ENCODE measurements around the gene XG.
A peak's percentile ranks its signal among the peaks of the same experiment; 100 is the strongest.

XG gene

DNA sequence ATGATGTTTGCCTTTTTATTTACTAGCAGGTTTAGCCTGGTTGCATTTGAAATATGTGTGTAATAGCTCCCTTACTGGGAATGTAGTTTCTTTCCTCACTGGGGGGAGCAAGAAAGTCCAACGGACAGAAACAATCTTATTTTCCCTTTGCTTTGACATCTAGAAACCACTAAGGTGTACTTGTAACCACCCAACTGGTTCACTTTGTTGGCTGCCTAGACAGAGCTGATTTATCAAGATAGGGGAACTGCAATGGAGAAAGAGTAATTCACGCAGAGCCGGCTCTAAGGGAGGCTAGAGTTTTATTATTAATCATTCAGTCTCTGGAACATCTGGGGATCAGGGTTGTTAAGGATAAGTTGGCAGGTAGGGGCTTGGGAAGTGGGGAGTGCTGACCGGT, 30.3 kb downstream of the XG start:
- DNase-seq (ENCODE audit: low spot score), result no peak
- no peaks in the 10 kb centered on the region for H3K27me3 ChIP-seq (ENCODE audit: control insufficient read depth in 3 of 3, insufficient read depth in 3 of 3, low read depth in 1 of 3, low read length in 3 of 3)
- H3K79me1 ChIP-seq (ENCODE audit: low read depth, low read length), result no peaks in the 10 kb centered on the region
- H3K14ac ChIP-seq (ENCODE audit: low read length), result no peak overlapping the region
- no peak overlapping the region for H2BK12ac ChIP-seq (ENCODE audit: low read length)
- H3K18ac ChIP-seq (ENCODE audit: low read length), result no peak overlapping the region
- no peak overlapping the region for H3K27ac ChIP-seq (replicated peaks; ENCODE audit: low read length)
- H4K8ac ChIP-seq (ENCODE audit: low read depth, low read length), result no peak overlapping the region
- peak overlapping the region; percentile 31 for H2AFZ ChIP-seq (ENCODE audit: low read length)
- H3K36me3 ChIP-seq (replicated peaks in 1 of 2; ENCODE audit: control insufficient read depth in 2 of 2, insufficient read depth in 2 of 2, low read length in 2 of 2), result no peaks in the 10 kb centered on the region
- no CpG with 5 or more reads among the region's 4 CpGs for WGBS, 2 donors (ENCODE audit: extremely low coverage in 2 of 2, insufficient read length in 2 of 2, insufficient replicate concordance in 1 of 2)
- peaks cover 5 to 13% of the 10 kb centered on the region in 2 donors for H3K4me1 ChIP-seq (ENCODE audit: control insufficient read depth in 2 of 2, insufficient read depth in 1 of 2, low read depth in 1 of 2, low read length in 2 of 2)
- H3K9ac ChIP-seq (ENCODE audit: low read depth, low read length, poor library complexity), result no peak overlapping the region
- no peak overlapping the region for H2BK5ac ChIP-seq (ENCODE audit: low read length)
- no peak overlapping the region for H3K23ac ChIP-seq (ENCODE audit: low read depth, low read length, poor library complexity)
- no peak overlapping the region for H3K4ac ChIP-seq (ENCODE audit: low read length)
- no peak overlapping the region for H3K4me2 ChIP-seq (ENCODE audit: insufficient read depth, low read length, poor library complexity, severe bottlenecking)
- no peaks in the 10 kb centered on the region for H3K9me3 ChIP-seq (replicated peaks in 1 of 2; ENCODE audit: control insufficient read depth in 2 of 2, insufficient read depth in 1 of 2, low read depth in 1 of 2, low read length in 2 of 2)
- no peak overlapping the region for H2AK5ac ChIP-seq (ENCODE audit: low read depth, low read length)
- no peak overlapping the region for H2BK120ac ChIP-seq (ENCODE audit: low read depth, low read length)
- H4K91ac ChIP-seq (ENCODE audit: low read depth, low read length, poor library complexity), result no peak overlapping the region
- no peak overlapping the region for H2BK15ac ChIP-seq (ENCODE audit: low read length)
- no peak overlapping the region for H3K4me3 ChIP-seq (ENCODE audit: low read length in 2 of 2)

DNA sequence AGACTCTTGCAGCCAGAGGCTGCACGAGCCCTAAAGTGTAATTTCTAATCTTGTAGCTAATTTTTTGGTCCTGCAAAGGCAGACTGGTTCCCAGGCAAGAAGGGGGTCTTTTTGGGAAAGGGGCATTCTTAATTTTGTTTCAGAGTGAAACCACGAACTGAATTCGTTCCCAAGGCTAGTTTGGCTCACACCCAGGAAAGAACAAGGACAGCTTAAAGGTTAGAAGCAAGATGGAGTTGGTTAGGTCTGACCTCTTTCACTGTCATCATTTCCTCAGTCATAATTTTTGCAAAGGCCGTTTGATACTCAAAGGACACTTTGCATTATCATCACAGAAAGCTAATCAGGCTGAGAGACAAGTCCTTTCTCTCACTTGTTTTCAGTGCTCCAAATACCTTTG, 30.9 kb downstream of the XG start:
- no peak overlapping the region for H3K14ac ChIP-seq (ENCODE audit: low read length)
- no peak overlapping the region for H2BK15ac ChIP-seq (ENCODE audit: low read length)
- no peak overlapping the region for H2BK12ac ChIP-seq (ENCODE audit: low read length)
- no CpG with 5 or more reads among the region's 4 CpGs for whole genome bisulfite sequencing, 2 donors (ENCODE audit: extremely low coverage in 2 of 2, insufficient read length in 2 of 2, insufficient replicate concordance in 1 of 2)
- H2BK5ac ChIP-seq (ENCODE audit: low read length), result no peak overlapping the region
- no peaks in the 10 kb centered on the region for H3K9me3 ChIP-seq (replicated peaks in 1 of 2; ENCODE audit: control insufficient read depth in 2 of 2, insufficient read depth in 1 of 2, low read depth in 1 of 2, low read length in 2 of 2)
- H3K4ac ChIP-seq (ENCODE audit: low read length), result no peak overlapping the region
- H3K27me3 ChIP-seq (ENCODE audit: control insufficient read depth in 3 of 3, insufficient read depth in 3 of 3, low read depth in 1 of 3, low read length in 3 of 3), result no peaks in the 10 kb centered on the region
- H4K8ac ChIP-seq (ENCODE audit: low read depth, low read length), result no peak overlapping the region
- no peak overlapping the region for H3K9ac ChIP-seq (ENCODE audit: low read depth, low read length, poor library complexity)
- no peak overlapping the region for H3K18ac ChIP-seq (ENCODE audit: low read length)
- no peaks in the 10 kb centered on the region for H3K36me3 ChIP-seq (replicated peaks in 1 of 2; ENCODE audit: control insufficient read depth in 2 of 2, insufficient read depth in 2 of 2, low read length in 2 of 2)
- peaks cover 5 to 13% of the 10 kb centered on the region in 2 donors for H3K4me1 ChIP-seq (ENCODE audit: control insufficient read depth in 2 of 2, insufficient read depth in 1 of 2, low read depth in 1 of 2, low read length in 2 of 2)
- H3K79me1 ChIP-seq (ENCODE audit: low read depth, low read length), result no peaks in the 10 kb centered on the region
- H3K4me2 ChIP-seq (ENCODE audit: insufficient read depth, low read length, poor library complexity, severe bottlenecking), result no peak overlapping the region
- no peak overlapping the region for H3K27ac ChIP-seq (replicated peaks; ENCODE audit: low read length)
- H2BK120ac ChIP-seq (ENCODE audit: low read depth, low read length), result no peak overlapping the region
- no peak overlapping the region for H4K91ac ChIP-seq (ENCODE audit: low read depth, low read length, poor library complexity)
- no peak for DNase-seq (ENCODE audit: low spot score)
- no peak overlapping the region for H2AK5ac ChIP-seq (ENCODE audit: low read depth, low read length)
- H3K4me3 ChIP-seq (ENCODE audit: low read length in 2 of 2), result no peak overlapping the region
- no peak overlapping the region for H3K23ac ChIP-seq (ENCODE audit: low read depth, low read length, poor library complexity)
- H2AFZ ChIP-seq (ENCODE audit: low read length), result peak overlapping the region; percentile 31

DNA sequence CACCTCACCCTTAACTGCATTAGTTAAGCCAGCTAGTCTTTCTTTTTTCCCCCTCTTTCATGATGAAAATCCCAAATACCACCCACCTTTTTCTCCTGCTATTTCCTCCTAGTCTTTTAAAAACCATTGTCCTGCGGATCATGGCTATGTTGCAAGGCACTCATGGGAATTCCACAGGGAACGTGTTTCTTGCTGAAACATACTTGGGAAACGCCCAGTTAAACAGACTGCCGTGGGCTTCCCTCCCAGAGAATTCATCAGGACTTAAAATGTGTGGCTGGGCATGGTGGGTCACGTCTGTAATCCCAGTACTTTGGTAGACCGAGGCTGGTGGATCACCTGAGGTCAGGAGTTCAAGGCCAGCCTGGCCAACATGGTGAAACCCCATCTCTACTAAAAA, 32.2 kb downstream of the XG start:
- H3K27ac ChIP-seq (replicated peaks; ENCODE audit: low read length), result no peak overlapping the region
- H3K18ac ChIP-seq (ENCODE audit: low read length), result no peak overlapping the region
- H3K9ac ChIP-seq (ENCODE audit: low read depth, low read length, poor library complexity), result no peak overlapping the region
- no peaks in the 10 kb centered on the region for H3K9me3 ChIP-seq (replicated peaks in 1 of 2; ENCODE audit: control insufficient read depth in 2 of 2, insufficient read depth in 1 of 2, low read depth in 1 of 2, low read length in 2 of 2)
- no CpG with 5 or more reads among the region's 6 CpGs for WGBS, 2 donors (ENCODE audit: extremely low coverage in 2 of 2, insufficient read length in 2 of 2, insufficient replicate concordance in 1 of 2)
- DNase-seq (ENCODE audit: low spot score), result no peak
- no peak overlapping the region for H3K4ac ChIP-seq (ENCODE audit: low read length)
- no peak overlapping the region for H3K4me3 ChIP-seq (ENCODE audit: low read length in 2 of 2)
- H2BK12ac ChIP-seq (ENCODE audit: low read length), result no peak overlapping the region
- H4K91ac ChIP-seq (ENCODE audit: low read depth, low read length, poor library complexity), result no peak overlapping the region
- H3K79me1 ChIP-seq (ENCODE audit: low read depth, low read length), result no peaks in the 10 kb centered on the region
- no peak overlapping the region for H2BK15ac ChIP-seq (ENCODE audit: low read length)
- H2BK120ac ChIP-seq (ENCODE audit: low read depth, low read length), result no peak overlapping the region
- H4K8ac ChIP-seq (ENCODE audit: low read depth, low read length), result no peak overlapping the region
- H2BK5ac ChIP-seq (ENCODE audit: low read length), result no peak overlapping the region
- H3K4me1 ChIP-seq (ENCODE audit: control insufficient read depth in 2 of 2, insufficient read depth in 1 of 2, low read depth in 1 of 2, low read length in 2 of 2), result peaks cover 5 to 13% of the 10 kb centered on the region in 2 donors
- H3K4me2 ChIP-seq (ENCODE audit: insufficient read depth, low read length, poor library complexity, severe bottlenecking), result no peak overlapping the region
- H2AK5ac ChIP-seq (ENCODE audit: low read depth, low read length), result no peak overlapping the region
- H3K27me3 ChIP-seq (ENCODE audit: control insufficient read depth in 3 of 3, insufficient read depth in 3 of 3, low read depth in 1 of 3, low read length in 3 of 3), result no peaks in the 10 kb centered on the region
- H2AFZ ChIP-seq (ENCODE audit: low read length), result no peak overlapping the region
- H3K23ac ChIP-seq (ENCODE audit: low read depth, low read length, poor library complexity), result no peak overlapping the region
- H3K36me3 ChIP-seq (replicated peaks in 1 of 2; ENCODE audit: control insufficient read depth in 2 of 2, insufficient read depth in 2 of 2, low read length in 2 of 2), result no peaks in the 10 kb centered on the region
- H3K14ac ChIP-seq (ENCODE audit: low read length), result no peak overlapping the region

DNA sequence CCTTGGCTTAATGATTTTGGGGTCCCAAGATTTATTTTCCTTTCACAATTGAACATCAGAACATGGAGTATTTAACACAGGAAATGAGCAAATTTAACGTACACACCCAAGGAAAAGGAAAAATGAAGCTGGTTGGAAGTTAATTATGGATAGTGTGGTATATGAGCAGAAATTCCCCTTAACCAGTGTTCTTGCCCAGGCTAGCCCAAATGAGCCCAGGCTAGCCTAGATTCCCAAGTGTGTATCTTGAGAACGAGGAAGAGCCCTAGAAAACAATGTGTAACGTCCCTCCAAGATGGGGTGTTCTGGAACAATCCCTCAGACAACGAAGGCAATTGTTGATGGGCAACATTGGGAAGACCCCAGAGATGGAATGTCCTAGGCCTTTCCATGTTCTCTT, 33.7 kb downstream of the XG start:
- no peak for DNase-seq (ENCODE audit: low spot score)
- H3K14ac ChIP-seq (ENCODE audit: low read length), result no peak overlapping the region
- no peaks in the 10 kb centered on the region for H3K79me1 ChIP-seq (ENCODE audit: low read depth, low read length)
- no peak overlapping the region for H2BK12ac ChIP-seq (ENCODE audit: low read length)
- WGBS, 2 donors (ENCODE audit: extremely low coverage in 2 of 2, insufficient read length in 2 of 2, insufficient replicate concordance in 1 of 2), result no CpG with 5 or more reads among the region's 4 CpGs
- no peak overlapping the region for H4K8ac ChIP-seq (ENCODE audit: low read depth, low read length)
- no peak overlapping the region for H3K4me3 ChIP-seq (ENCODE audit: low read length in 2 of 2)
- no peak overlapping the region for H2AFZ ChIP-seq (ENCODE audit: low read length)
- H4K91ac ChIP-seq (ENCODE audit: low read depth, low read length, poor library complexity), result no peak overlapping the region
- no peak overlapping the region for H3K23ac ChIP-seq (ENCODE audit: low read depth, low read length, poor library complexity)
- H3K27ac ChIP-seq (replicated peaks; ENCODE audit: low read length), result no peak overlapping the region
- no peak overlapping the region for H3K9ac ChIP-seq (ENCODE audit: low read depth, low read length, poor library complexity)
- no peak overlapping the region for H3K4me2 ChIP-seq (ENCODE audit: insufficient read depth, low read length, poor library complexity, severe bottlenecking)
- H3K18ac ChIP-seq (ENCODE audit: low read length), result no peak overlapping the region
- H3K4ac ChIP-seq (ENCODE audit: low read length), result no peak overlapping the region
- H3K9me3 ChIP-seq (replicated peaks in 1 of 2; ENCODE audit: control insufficient read depth in 2 of 2, insufficient read depth in 1 of 2, low read depth in 1 of 2, low read length in 2 of 2), result no peaks in the 10 kb centered on the region
- H2AK5ac ChIP-seq (ENCODE audit: low read depth, low read length), result no peak overlapping the region
- H3K36me3 ChIP-seq (replicated peaks in 1 of 2; ENCODE audit: control insufficient read depth in 2 of 2, insufficient read depth in 2 of 2, low read length in 2 of 2), result no peaks in the 10 kb centered on the region
- no peak overlapping the region for H2BK15ac ChIP-seq (ENCODE audit: low read length)
- no peak overlapping the region for H2BK120ac ChIP-seq (ENCODE audit: low read depth, low read length)
- H3K27me3 ChIP-seq (ENCODE audit: control insufficient read depth in 3 of 3, insufficient read depth in 3 of 3, low read depth in 1 of 3, low read length in 3 of 3), result no peaks in the 10 kb centered on the region
- peaks cover 4 to 13% of the 10 kb centered on the region in 2 donors for H3K4me1 ChIP-seq (ENCODE audit: control insufficient read depth in 2 of 2, insufficient read depth in 1 of 2, low read depth in 1 of 2, low read length in 2 of 2)
- H2BK5ac ChIP-seq (ENCODE audit: low read length), result no peak overlapping the region
